ENCODE measurements around the gene KL.

The KL gene

DNA sequence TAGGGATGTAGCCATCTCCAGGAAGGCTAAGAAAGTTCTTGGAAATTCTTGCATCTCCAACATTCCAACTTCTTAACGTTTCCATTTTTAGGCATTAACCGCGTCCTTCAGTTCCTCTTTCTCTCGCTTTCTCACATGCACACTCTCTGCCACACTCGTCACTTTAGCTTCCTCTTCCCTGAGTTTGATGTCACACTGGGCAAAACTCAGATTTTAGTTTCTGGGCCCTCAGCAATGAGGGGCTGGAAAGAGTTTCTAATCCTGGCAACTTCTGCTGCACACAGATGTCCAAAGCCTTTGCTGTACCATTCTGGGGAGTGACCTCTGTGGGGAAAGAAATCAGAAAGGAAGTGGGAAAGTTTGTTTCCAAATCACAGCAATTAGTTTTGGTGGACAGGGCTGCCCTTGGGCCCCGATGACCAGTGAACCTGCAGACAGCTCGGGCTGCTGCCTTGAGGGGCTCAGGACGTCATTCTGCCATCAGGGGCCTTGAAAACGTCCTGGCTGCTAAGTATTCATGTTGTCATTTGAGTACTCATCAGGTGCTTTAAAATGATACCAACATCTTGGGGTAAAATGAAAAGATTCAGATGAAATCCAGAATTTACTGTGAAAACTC is 89.3 kb downstream of the KL start:
- Histone ChIP-seq H3K36me3 (ENCODE audit: control insufficient read depth in 1 of 2, insufficient read depth in 2 of 2, low read length in 2 of 2) (peaks cover 31 to 41% of the 10 kb centered on the region in 2 donors), H3K27me3 (ENCODE audit: low read depth, low read length) (no peaks in the 10 kb centered on the region), H3K9me3 (ENCODE audit: control insufficient read depth in 1 of 2, low read length in 2 of 2) (no peaks in the 10 kb centered on the region), H3K27ac (ENCODE audit: low read length) (no peak overlapping the region), H3K4me1 (ENCODE audit: control insufficient read depth in 1 of 2, insufficient read depth in 2 of 2, low read length in 2 of 2) (peaks cover 10 to 42% of the 10 kb centered on the region in 2 donors), H3K4me3 (ENCODE audit: low read depth in 1 of 2, low read length in 2 of 2) (no peak overlapping the region)

DNA sequence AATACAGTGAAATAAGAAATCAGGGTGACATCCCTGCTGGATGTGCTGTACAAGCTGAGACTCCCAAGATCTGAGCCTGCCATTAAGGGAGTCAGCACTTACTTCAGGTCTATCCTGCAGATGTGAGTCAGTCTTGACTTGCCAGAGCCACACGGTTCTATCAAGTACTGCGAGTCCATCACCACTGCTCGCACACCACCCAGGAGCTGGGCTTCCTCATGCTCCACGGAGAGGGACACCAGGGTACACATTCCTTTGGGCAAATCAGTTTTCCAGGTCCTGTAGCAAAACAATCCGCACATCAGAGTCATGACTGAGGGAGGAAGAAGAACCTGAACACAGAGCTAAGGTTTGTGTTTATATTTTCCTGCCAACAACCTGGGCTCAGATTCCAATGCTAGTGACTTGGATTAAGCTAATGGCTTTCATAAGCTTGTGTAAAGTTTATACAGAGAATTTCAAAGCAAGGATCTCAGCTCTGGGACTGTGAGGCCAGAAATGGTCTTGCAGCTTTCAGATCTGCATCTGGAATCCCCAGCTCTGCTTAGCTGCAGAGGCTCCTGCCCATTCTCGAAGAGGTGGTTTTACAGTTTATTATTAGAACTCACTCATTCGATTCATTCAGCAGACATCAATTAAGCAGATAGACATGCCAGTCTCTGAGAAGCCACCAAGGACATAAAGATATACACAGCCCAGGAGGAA is 90.6 kb downstream of the KL start:
- Histone ChIP-seq H3K4me1 (ENCODE audit: control insufficient read depth in 1 of 2, insufficient read depth in 2 of 2, low read length in 2 of 2) (peaks cover 16 to 55% of the 10 kb centered on the region in 2 donors), H3K4me3 (ENCODE audit: low read depth in 1 of 2, low read length in 2 of 2) (no peak overlapping the region), H3K9me3 (ENCODE audit: control insufficient read depth in 1 of 2, low read length in 2 of 2) (no peaks in the 10 kb centered on the region), H3K36me3 (ENCODE audit: control insufficient read depth in 1 of 2, insufficient read depth in 2 of 2, low read length in 2 of 2) (peaks cover 31 to 46% of the 10 kb centered on the region in 2 donors), H3K27me3 (ENCODE audit: low read depth, low read length) (no peaks in the 10 kb centered on the region), H3K27ac (ENCODE audit: low read length) (no peak overlapping the region)

DNA sequence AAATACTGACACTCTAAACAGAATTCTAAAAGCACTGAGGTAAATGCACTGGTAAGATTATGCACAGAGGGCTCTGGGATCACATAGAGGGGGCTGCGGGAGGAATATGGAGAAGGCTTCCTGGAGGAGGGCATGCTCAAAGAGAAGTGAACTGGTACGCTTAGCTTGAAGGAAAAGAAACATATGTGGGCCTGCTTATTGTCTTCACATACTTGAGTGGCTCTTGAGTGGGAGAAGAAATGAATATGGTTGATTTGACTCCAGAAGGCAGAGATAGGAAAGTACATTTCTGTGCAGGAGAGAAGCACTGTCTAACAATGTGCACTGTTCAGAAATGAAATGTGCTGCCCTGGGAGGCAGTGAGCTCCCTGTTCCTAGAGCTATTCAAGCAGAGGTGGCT is 91.1 kb downstream of the KL start:
- Histone ChIP-seq H3K9me3 (ENCODE audit: control insufficient read depth in 1 of 2, low read length in 2 of 2) (no peaks in the 10 kb centered on the region), H3K4me3 (ENCODE audit: low read depth in 1 of 2, low read length in 2 of 2) (no peak overlapping the region), H3K4me1 (ENCODE audit: control insufficient read depth in 1 of 2, insufficient read depth in 2 of 2, low read length in 2 of 2) (peaks cover 22 to 61% of the 10 kb centered on the region in 2 donors), H3K36me3 (ENCODE audit: control insufficient read depth in 1 of 2, insufficient read depth in 2 of 2, low read length in 2 of 2) (peaks cover 31 to 46% of the 10 kb centered on the region in 2 donors), H3K27me3 (ENCODE audit: low read depth, low read length) (no peaks in the 10 kb centered on the region), H3K27ac (ENCODE audit: low read length) (peak overlapping the region; percentile 13)

DNA sequence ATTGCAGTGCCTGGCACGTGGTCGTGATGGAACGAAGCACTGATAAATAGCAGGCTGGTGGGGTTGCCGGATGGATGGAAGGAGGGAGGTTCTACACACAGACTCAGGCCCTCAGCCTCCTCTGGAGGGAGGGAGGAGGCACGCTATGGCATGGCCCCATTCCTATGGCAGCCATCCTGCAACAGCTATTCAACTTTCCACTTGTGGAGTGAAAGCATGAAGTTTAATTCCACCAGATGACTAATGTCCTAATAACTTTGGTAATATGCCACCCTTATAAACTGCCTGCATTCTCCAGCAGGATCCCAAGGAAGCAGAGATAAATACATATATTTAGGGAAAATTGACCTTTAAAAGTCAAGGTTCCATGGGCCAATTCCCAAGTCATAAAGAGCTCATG is 92.4 kb downstream of the KL start:
- Histone ChIP-seq H3K36me3 (ENCODE audit: control insufficient read depth in 1 of 2, insufficient read depth in 2 of 2, low read length in 2 of 2) (peaks cover 40 to 49% of the 10 kb centered on the region in 2 donors), H3K4me3 (ENCODE audit: low read depth in 1 of 2, low read length in 2 of 2) (no peak overlapping the region), H3K27me3 (ENCODE audit: low read depth, low read length) (no peaks in the 10 kb centered on the region), H3K27ac (ENCODE audit: low read length) (no peak overlapping the region), H3K9me3 (ENCODE audit: control insufficient read depth in 1 of 2, low read length in 2 of 2) (no peaks in the 10 kb centered on the region), H3K4me1 (ENCODE audit: control insufficient read depth in 1 of 2, insufficient read depth in 2 of 2, low read length in 2 of 2) (peaks cover 23 to 73% of the 10 kb centered on the region in 2 donors)

DNA sequence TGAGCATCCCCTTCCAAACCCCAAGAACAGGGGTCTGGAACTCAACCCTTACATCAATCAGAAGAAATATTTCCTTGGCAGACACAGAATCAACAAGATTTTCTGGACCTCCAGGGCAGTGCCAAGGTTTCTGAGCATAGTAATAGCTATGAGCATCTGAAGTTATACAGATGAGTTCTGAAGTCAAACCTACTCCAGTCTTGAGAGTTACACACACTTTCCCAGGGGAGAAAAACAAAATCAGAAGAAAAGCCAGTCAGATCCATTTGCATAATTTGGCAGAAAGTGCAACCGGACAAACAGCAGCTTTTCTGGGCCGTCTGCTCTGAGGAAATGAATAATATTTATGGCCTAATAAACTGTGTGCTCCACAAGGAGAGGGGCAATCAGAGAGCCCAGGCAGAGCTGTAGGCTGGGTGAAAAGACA is 93.1 kb downstream of the KL start:
- Histone ChIP-seq H3K9me3 (ENCODE audit: control insufficient read depth in 1 of 2, low read length in 2 of 2) (no peaks in the 10 kb centered on the region), H3K4me1 (ENCODE audit: control insufficient read depth in 1 of 2, insufficient read depth in 2 of 2, low read length in 2 of 2) (peaks cover 23 to 80% of the 10 kb centered on the region in 2 donors), H3K27me3 (ENCODE audit: low read depth, low read length) (no peaks in the 10 kb centered on the region), H3K36me3 (ENCODE audit: control insufficient read depth in 1 of 2, insufficient read depth in 2 of 2, low read length in 2 of 2) (peaks cover 42 to 49% of the 10 kb centered on the region in 2 donors), H3K27ac (ENCODE audit: low read length) (peak overlapping the region; percentile 13), H3K4me3 (ENCODE audit: low read depth in 1 of 2, low read length in 2 of 2) (no peak overlapping the region)

DNA sequence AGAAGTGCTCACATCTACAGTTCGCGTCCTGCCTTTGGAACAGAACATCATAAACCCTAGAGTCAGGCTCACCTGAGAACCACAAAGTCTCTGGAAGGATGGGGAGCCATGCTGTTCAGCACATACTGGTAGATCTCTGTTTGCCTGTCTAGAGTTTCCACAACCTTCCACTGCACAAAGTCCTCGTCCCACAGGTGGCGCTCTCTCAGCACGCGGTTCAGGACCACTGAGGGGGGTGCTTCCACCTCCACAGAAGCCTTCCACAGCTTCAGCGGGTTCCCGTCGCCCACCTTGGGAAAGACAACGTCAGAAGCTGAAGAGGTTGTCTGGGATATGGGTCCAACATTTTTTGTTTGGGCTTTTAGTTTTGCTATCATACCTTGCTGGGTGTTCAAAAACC is 93.6 kb downstream of the KL start:
- H3K36me3 ChIP-seq (ENCODE audit: control insufficient read depth in 1 of 2, insufficient read depth in 2 of 2, low read length in 2 of 2) = peaks cover 42 to 49% of the 10 kb centered on the region in 2 donors
- H3K27me3 ChIP-seq (ENCODE audit: low read depth, low read length) = no peaks in the 10 kb centered on the region
- H3K9me3 ChIP-seq (ENCODE audit: control insufficient read depth in 1 of 2, low read length in 2 of 2) = no peaks in the 10 kb centered on the region
- H3K4me1 ChIP-seq (ENCODE audit: control insufficient read depth in 1 of 2, insufficient read depth in 2 of 2, low read length in 2 of 2) = peaks cover 23 to 83% of the 10 kb centered on the region in 2 donors
- H3K27ac ChIP-seq (ENCODE audit: low read length) = peak overlapping the region; percentile 13
- H3K4me3 ChIP-seq (ENCODE audit: low read depth in 1 of 2, low read length in 2 of 2) = no peak overlapping the region

DNA sequence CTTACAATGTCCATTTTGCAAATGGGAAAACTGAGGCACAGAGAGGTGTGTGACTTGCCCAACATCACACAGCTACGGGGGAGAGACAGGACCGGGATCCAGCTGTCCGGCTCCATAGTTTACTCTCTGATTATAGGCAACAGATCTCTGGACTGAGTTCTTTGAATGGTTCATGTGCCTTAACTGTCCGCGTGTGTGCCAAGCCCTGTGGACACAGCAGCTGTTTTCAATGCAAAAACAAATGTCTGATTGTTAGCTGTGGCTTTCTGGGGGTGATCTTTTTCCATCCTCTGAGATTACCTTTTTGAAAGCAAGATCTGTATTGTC is 94.1 kb downstream of the KL start:
- Histone ChIP-seq H3K27me3 (ENCODE audit: low read depth, low read length) (no peaks in the 10 kb centered on the region), H3K27ac (ENCODE audit: low read length) (peak overlapping the region; percentile 11), H3K4me3 (ENCODE audit: low read depth in 1 of 2, low read length in 2 of 2) (no peak overlapping the region), H3K4me1 (ENCODE audit: control insufficient read depth in 1 of 2, insufficient read depth in 2 of 2, low read length in 2 of 2) (peaks cover 23 to 88% of the 10 kb centered on the region in 2 donors), H3K36me3 (ENCODE audit: control insufficient read depth in 1 of 2, insufficient read depth in 2 of 2, low read length in 2 of 2) (peaks cover 44 to 53% of the 10 kb centered on the region in 2 donors), H3K9me3 (ENCODE audit: control insufficient read depth in 1 of 2, low read length in 2 of 2) (no peaks in the 10 kb centered on the region)

DNA sequence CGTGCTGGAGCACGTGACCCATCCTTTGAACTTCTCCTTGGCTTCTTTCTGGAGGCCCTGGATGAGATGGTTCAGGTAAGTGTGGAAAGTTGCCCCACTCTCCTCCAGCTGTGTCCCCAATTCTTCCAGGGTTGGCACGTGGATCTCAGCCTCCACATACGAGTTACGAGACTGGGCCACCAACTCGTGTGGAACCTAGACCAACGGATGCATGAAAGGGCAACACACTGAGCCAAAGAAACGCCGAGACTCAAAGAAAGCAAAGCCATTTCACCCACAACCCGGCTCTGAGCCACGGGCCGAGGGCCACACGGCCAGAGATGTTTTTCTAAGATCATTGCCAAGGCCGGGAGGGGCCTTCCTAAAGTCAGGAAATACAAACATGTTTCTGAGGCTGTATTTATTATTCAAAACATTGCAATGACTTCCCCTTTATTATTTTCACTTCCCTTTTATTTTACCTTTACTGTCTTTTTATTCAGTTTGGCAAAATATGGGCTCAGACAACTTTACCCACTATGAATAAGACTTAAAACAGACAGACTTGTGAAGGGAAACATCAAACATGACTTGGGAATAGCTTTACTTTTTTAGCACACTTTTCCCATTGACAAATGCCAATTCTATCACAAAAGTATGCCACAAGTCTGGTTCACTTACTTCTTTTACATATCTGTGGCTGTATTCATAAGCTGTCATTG is 94.6 kb downstream of the KL start:
- peaks cover 48 to 52% of the 10 kb centered on the region in 2 donors for H3K36me3 ChIP-seq (ENCODE audit: control insufficient read depth in 1 of 2, insufficient read depth in 2 of 2, low read length in 2 of 2)
- H3K4me3 ChIP-seq (ENCODE audit: low read depth in 1 of 2, low read length in 2 of 2) = no peak overlapping the region
- H3K27me3 ChIP-seq (ENCODE audit: low read depth, low read length) = no peaks in the 10 kb centered on the region
- peaks cover 23 to 88% of the 10 kb centered on the region in 2 donors for H3K4me1 ChIP-seq (ENCODE audit: control insufficient read depth in 1 of 2, insufficient read depth in 2 of 2, low read length in 2 of 2)
- peak overlapping the region; percentile 11 for H3K27ac ChIP-seq (ENCODE audit: low read length)
- H3K9me3 ChIP-seq (ENCODE audit: control insufficient read depth in 1 of 2, low read length in 2 of 2) = no peaks in the 10 kb centered on the region

DNA sequence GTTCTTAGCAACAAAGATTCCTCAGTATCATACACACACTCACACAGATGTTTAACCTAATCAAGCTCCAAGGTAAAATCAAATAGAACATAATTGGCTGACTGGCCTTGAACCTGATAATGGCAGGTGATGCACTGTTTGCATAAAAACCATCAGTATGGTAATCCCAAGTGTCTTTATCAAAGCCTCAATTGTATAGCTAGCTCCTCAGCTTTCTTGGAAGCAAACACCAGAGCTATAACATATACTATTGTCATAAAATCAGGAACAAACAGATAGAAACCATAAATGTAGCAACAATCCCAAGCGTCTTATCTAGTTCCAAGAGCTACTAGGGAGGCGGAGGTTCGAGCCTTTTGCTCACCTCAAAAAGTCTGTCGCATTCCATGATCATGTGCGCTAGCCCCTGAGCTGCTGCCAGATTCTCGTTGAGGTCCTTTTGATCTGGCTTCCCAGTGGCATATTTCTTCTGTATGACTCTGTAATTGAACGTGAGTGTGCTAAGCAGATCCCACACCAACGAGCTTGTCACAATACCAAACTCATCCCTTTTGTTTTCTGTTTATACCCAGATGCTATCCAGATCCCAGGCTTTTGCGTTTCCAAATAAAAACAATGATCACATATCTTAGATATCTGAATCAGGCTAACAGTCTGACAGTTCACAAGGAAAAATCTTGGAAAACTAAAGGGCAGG is 95.3 kb downstream of the KL start:
- Histone ChIP-seq H3K9me3 (ENCODE audit: control insufficient read depth in 1 of 2, low read length in 2 of 2) (no peaks in the 10 kb centered on the region), H3K27ac (ENCODE audit: low read length) (peak overlapping the region; percentile 11), H3K27me3 (ENCODE audit: low read depth, low read length) (no peaks in the 10 kb centered on the region), H3K4me1 (ENCODE audit: control insufficient read depth in 1 of 2, insufficient read depth in 2 of 2, low read length in 2 of 2) (peaks cover 23 to 82% of the 10 kb centered on the region in 2 donors), H3K36me3 (ENCODE audit: control insufficient read depth in 1 of 2, insufficient read depth in 2 of 2, low read length in 2 of 2) (peaks cover 52 to 55% of the 10 kb centered on the region in 2 donors), H3K4me3 (ENCODE audit: low read depth in 1 of 2, low read length in 2 of 2) (no peak overlapping the region)

DNA sequence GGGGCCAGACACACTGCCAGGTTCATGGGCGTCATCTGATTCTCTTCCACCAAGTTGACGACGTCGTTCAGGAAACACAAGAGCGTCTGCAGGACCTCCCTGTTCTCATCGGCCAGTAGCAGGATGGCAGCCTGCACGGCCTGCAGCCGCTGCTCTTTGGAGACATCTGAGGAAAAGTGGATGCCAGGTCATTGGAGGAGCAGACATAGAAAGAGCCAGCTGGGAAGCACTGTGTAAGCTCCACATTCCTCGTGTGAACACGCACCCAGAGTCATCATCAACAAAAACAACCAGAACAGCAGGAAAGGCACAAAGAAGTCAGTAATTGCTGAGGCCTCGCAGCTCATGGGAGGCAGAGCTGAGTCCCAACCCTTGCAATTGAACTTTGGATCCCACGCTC is 96.5 kb downstream of the KL start:
- H3K27ac ChIP-seq (ENCODE audit: low read length) = no peak overlapping the region
- peaks cover 23 to 73% of the 10 kb centered on the region in 2 donors for H3K4me1 ChIP-seq (ENCODE audit: control insufficient read depth in 1 of 2, insufficient read depth in 2 of 2, low read length in 2 of 2)
- H3K27me3 ChIP-seq (ENCODE audit: low read depth, low read length) = no peaks in the 10 kb centered on the region

DNA sequence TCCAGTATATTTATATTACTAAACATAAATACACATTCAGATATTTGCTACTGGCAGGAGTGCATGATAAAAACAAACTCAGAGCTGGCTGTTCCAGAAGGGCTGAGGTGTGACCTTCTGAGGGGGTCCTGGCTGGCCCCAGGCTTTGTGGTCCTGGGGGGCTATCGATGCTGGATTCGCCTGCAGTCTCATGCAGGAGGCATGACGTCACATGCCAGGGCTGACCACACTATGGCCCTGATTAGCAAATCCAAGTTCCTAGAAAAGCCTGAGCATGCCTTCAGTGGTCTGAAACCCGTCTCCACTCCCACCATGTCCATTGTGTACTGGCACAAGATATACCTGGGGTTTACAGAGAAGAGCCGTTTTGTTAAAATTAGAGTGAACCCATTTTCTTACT is 97.9 kb downstream of the KL start:
- no peak overlapping the region for H3K27ac ChIP-seq (ENCODE audit: low read length)
- H3K4me1 ChIP-seq (ENCODE audit: control insufficient read depth in 1 of 2, insufficient read depth in 2 of 2, low read length in 2 of 2) = peaks cover 14 to 59% of the 10 kb centered on the region in 2 donors
- H3K27me3 ChIP-seq (ENCODE audit: low read depth, low read length) = no peaks in the 10 kb centered on the region
- peaks cover 42 to 57% of the 10 kb centered on the region in 2 donors for H3K36me3 ChIP-seq (ENCODE audit: control insufficient read depth in 1 of 2, insufficient read depth in 2 of 2, low read length in 2 of 2)
- no peak overlapping the region for H3K4me3 ChIP-seq (ENCODE audit: low read depth in 1 of 2, low read length in 2 of 2)
- no peaks in the 10 kb centered on the region for H3K9me3 ChIP-seq (ENCODE audit: control insufficient read depth in 1 of 2, low read length in 2 of 2)

More for the DNA sequence above, 96.5 kb downstream of the KL start:
- Histone ChIP-seq H3K4me3 (ENCODE audit: low read depth in 1 of 2, low read length in 2 of 2) (no peak overlapping the region), H3K36me3 (ENCODE audit: control insufficient read depth in 1 of 2, insufficient read depth in 2 of 2, low read length in 2 of 2) (peaks cover 44 to 52% of the 10 kb centered on the region in 2 donors), H3K9me3 (ENCODE audit: control insufficient read depth in 1 of 2, low read length in 2 of 2) (no peaks in the 10 kb centered on the region)
